Stimulated activated CD4-positive, alpha-beta T cell treated with anti-CD3 and anti-CD28 coated beads, TNF-alpha, amount 100 ng/mL, for 24 hours (primary cell): ENCODE results near the gene LRRC45.

Experiments used
- DNase-seq, 3 experiments: peaks; one replicate each; pipeline ENCODE4 v3.0.0-alpha.2; 2020; ENCODE audit warnings: low read depth in 3 of 3

Gene LRRC45

DNA sequence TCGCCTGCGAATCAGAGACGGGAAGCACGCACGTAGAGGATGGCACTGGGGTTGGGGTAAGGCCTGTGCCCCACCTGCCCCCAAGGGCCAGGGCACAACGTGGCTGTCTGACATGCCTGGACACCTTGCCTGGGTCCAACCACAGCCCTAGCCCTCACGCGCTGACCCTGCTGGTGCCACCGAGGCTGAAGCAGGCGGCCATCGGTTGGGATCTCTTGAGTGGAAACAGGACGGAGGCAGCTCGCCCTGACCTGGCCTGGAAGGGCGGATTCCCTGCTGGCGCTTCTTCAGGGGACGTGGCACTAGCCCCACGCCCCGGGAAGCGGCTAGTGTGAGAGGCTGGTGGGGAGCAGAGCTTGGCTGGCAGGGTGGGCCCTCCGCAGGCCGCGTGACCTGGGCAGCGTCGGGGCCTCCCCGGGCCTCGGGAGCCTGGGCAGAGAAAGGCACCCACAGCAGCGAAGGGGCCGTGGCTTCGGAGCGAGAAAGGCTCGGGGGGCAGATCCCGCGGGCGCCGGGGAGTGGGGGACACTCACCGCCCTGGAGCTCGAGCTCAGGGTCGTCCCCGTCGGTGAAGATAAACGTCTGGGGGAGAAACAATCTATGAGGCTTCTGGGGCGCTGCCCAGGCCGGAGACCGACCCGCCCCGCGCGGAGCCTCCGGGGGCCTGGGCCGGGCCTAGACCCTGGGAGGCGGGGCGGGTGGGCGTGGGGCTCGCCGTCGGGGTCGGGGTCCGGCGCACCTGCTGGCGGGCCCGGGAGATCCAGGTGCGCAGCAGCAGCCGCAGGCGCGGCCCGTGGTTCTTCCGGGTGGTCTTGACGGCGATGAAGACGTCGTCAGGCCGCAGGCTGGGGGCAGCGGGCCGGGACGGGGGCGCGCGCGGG is 27.9 kb downstream of the LRRC45 start:
- DNase-seq, result no peak

DNA sequence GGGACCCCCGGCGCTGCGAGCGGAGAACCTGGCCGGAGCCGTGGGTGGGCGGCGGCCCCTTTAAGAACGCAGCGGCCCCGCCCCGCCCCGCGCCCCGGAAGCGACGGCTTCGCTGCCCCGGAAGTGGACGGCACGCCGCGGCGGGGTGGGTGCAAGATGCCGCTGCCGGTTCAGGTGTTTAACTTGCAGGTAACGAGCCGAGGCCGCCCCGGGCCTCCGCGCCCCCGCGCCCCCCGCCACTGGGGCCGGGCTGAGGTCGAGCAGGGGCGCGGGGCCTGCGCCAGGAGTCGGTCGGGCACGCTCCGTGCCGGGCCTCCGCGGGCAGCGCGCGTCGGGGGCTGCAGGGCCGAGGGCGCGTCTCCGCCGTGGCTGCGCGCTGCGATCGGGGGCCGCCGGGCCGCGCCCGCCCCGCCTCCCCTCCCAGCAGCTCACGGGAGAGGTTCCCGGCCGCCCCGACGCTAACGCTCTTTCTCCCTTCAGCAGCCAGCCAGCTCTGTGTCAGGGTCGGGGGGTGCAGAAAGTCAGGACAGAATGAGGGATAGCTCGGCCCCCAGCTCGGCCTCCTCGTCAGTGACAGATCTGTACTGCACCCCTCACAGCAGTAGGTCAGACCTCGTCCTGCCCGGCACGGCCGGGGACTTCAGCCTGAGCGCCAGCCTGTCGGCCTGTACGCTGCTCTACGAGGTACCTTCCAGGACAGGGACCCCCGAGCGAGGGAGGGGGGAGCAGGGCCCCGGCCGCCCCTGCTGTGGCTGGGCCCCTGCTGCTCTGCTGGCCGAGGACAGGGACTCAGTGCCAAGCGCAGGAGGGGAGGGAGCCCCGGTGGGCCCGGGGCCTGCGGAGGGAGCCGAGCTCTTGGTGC is 28.9 kb downstream of the LRRC45 start, which contains the start of the genes GPS1 and RFNG:
TSS of gene GPS1 (plus strand) at position 123 of the 862 bp plus-strand sequence. CDS start at position 157, 34 bp downstream.
TSS of gene RFNG (minus strand) at position 36 of the 862 bp plus-strand sequence. CDS start 45 bp downstream, outside the sequence.
- peak; percentile 72 to 85 (median 72) for DNase-seq

DNA sequence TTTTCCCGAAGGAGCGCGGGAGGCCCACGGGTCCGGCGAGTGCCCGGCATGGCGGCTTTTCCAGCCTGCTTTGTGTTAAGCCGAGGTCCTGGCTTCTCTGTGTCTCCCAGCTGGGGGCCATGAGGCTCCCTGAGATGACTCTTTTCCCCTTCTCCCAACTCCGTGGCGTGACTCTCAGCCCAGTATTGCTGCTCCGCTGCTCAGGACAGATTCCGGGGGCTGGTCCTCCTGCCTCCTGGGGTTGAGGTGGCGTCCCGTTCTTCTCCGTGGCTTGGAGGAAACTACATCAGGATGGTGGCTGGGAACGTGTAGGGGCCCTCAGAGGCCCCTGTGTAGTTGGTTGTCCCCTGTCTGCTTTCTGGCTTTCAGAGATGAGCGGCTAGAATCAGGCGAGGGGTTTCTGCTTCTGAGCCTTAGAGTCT is 29.5 kb downstream of the LRRC45 start:
- no peak for DNase-seq

DNA sequence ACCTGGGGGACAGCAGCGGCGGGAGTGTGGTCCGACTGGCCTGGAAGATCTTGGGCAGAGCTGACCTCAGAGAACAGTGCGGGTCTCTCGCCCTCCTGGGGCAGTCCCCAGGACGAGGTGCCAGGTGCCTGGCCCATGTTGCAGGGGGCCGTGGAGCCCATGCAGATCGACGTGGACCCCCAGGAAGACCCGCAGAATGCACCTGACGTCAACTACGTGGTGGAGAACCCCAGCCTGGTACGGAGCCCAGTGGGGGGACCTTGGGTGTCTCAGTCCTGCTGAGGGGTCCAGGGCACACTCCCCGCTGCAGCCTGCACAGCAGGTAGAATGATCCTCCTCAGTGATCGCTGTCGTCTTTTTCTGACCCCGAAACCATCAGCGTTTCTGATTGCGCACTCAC is 30.0 kb downstream of the LRRC45 start:
- DNase-seq, result no peak

DNA sequence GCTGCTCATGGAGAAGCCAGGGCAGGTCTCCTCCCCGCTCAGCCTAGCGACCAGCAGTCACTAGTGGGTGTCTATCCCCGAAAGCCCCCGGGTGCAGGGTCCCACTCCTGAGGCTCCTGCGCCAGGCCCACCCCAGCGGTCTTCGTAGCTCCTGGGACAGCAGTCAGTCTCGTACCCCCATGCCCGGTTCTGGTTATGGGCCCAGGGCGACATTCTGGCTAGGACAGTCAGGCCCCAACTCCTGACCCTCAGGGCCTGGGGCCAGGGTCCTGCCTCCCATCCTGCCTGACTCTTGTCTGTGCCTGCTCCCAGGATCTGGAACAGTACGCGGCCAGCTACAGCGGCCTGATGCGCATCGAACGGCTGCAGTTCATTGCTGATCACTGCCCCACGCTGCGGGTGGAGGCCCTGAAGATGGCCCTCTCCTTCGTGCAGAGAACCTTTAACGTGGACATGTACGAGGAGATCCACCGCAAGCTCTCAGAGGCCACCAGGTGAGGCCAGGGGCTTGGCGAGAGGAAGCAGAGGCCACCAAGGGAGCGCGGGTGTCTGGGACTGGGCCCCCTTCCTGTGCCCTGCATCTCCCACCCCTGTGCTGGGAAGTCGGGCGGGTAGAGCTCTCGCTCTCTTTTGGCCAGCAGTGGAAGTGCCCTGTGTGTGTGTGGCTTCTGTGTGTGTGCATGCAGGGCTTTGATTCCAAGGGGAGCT is 30.6 kb downstream of the LRRC45 start:
- no peak for DNase-seq

DNA sequence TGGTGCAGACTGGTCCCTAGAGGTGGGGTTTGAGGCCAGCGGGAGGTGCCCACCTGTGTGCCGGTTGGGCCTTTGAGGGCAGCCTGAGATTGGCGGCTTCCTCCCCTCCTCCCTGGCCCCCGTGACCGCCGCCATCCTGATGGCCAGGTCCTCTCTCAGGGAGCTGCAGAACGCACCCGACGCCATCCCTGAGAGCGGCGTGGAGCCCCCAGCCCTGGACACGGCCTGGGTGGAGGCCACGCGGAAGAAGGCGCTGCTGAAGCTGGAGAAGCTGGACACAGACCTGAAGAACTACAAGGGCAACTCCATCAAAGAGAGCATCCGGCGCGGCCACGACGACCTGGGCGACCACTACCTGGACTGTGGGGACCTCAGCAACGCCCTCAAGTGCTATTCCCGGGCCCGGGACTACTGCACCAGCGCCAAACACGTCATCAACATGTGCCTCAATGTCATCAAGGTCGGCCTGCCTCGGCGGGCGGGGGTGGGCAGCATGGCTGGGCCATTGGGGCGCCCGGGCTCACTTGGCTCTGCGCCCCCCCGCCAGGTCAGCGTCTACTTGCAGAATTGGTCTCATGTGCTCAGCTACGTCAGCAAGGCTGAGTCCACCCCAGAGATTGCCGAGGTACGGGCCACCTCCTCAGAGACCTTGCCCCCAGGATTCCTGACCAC is 31.4 kb downstream of the LRRC45 start:
- no peak for DNase-seq

DNA sequence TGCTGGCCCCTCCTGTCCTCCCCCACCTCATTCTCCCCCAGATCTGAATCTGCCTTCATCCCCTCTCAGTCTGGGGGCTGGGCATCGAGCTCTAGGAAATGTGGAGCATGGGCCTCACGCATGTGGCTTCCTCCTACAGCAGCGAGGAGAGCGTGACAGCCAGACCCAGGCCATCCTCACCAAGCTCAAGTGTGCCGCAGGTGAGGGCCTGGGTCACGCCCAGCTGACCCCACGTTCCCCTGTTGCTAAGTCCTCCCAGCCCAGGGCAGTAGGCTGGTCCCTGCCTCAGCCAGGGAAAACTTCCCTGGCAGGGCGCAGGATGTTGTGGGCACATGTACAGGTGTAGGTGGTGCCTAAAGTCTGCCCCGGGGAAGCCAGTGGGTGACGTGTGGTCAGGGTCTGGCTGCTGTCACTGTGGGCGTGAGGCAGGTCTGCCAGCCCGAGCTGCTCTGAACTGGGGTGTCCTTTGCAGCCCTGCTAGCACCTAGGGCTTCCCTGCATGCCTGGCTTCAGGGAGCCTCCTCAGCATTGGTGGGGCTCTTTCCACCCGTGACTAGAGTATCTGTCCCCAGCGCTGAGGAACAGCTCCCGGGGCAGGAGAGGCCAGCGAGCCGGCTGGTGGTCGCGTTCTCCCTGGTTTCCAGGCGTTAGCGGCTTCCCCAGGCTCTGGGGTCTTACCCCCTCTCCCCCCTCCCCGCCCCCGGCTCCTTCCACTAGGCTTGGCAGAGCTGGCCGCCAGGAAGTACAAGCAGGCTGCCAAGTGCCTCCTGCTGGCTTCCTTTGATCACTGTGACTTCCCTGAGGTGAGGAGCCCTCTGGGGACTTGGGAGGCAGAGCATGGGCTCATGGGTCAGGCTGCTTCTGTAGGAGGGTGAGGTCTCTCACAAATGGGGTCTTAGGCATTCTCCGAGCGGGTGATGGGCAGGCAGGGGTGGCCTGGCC is 32.2 kb downstream of the LRRC45 start:
- no peak for DNase-seq

DNA sequence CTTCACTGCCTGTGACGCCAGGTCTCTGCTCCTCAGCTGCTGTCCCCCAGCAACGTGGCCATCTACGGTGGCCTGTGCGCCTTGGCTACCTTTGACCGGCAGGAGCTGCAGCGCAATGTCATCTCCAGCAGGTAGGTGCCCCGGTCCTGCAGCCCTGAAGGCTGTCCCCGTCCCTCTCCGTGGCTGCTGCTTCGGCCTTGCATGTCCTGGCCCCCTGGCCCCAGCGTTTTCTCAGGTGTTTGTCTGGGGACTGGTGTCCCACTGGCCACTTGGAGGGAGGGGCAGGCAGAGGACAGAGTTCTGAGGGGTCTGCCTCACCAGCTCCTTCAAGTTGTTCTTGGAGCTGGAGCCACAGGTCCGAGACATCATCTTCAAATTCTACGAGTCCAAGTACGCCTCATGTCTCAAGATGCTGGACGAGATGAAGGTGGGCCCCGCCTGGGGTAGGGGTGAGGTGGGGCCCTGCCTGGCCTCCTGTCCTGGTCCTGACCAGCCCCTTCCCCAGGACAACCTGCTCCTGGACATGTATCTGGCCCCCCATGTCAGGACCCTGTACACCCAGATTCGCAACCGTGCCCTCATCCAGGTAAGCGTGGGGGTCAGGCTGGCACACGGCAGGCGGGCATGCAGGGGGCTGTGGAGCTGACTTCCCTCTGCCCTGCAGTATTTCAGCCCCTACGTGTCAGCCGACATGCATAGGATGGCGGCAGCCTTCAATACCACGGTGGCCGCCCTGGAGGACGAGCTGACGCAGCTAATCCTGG is 33.0 kb downstream of the LRRC45 start:
- no peak for DNase-seq

DNA sequence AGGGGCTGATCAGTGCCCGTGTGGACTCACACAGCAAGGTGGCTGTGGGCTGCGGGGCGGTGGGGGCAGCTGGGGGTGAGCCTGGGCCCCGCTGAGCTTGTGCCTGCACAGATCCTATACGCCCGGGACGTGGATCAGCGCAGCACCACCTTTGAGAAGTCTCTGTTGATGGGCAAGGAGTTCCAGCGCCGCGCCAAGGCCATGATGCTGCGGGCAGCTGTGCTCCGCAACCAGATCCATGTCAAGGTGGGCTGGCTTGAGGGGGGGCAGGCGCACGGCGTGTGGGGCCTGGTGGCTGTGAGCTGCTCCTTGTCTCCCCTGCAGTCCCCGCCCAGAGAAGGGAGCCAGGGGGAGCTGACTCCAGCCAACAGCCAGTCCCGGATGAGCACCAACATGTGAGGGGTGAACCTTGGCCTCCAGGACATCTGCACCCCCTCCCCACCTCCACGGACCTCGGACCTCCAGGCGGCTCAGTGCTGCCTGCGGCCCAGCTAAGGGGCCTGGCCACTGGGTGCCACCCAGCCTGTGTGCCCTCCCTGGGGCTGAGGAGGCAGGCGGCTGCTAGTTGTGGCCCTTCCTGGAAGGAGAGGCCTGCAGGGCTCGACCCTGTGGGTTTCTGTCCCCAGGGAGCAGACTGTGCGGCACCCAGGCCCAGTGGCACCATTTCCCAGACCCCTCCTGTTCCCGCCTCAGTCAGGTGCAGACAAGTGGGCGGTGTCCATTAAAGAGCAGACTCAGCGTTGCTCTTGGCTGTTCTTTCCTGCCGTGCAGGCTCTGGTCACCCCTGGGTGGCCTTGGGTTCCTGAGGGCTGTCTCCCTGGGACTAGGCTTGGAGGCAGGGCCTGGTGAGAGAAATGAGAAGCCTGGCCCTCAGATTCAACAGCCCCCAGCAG is 33.9 kb downstream of the LRRC45 start:
- DNase-seq, result no peak

DNA sequence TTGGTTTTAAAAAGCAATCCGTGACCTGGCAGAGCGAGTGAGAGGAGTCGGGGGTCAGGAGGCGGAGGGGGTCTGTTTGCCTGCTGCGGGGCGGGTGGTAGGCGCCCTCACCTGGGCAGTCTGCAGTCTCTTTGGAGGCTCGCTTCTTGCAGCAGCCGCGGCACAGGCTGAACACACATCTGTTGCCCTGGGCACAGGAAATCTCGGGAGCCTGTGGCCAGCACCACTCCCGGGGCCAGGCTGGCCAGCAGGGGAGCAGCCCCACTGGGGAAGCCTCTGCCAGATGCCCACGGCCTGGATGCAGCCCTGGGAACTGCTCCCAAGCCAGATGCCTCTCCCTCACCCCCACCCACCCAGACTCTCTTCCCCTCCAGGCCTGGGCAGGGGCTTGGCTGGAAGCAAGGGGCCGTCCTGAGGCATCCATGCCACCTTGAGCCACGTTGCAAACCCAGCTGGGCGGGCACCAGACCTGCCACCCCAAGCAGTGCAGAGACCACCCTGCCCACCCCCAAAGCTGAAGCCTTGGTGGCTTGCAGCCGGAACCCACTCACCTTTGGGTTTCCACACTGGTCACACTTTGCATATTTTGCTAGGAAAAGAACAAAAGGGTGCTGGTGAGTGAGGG is 35.2 kb downstream of the LRRC45 start:
- no peak for DNase-seq

DNA sequence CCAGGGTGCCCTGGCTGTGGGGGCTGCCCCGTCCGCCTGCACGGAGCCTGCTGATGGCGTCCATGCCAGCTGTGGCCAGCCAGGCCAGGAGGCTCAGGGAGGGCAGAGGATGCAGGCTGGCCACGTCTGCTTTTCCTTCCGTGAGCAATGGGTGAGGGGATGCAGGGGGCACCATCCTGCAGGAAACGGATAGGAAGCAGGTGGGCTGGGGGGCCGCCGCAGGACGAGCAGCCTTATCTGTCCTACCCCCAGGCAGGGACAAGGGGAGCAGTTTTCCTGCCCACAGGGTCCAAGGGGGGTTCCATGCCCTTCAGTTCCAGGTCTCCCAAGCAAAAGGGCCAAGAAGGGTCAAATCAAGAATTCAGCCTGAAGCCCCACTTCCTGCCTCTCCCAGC is 35.7 kb downstream of the LRRC45 start:
- no peak for DNase-seq

DNA sequence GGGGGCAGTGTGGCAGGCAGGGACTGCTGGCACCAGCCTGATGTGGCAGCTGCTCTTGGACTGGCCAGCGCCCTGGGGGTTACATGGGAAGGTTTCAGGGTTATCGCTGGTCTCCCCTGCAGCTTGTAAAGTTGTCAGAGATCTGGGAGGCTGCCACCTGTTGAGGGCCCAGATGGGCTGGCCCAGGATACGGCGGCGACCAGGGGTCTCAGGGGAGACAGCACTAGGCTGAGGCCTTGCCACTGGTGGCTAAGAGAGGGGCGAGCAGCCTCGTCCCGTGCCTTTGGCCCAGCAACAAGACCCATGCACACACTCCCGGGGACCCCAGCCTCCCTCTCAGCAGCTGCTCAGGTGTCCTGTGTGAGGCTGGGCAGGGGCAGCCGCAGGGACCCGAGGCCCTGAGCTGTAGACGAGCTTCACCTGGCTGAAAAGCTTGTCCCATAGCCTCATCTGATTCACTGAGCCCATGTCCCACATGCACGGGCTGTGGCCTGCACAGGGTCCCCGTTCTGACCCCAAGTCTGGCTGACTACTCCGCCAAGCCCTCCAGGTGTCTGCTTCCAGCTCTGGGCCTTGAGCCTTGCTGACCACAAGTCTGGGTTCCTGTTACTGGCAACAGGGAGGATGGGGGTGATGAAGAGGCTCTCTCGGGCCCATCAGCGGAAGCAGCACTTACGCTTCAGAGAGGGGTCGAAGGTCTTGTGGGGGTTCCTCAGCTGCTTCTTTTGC is 36.3 kb downstream of the LRRC45 start:
- DNase-seq, result no peak

DNA sequence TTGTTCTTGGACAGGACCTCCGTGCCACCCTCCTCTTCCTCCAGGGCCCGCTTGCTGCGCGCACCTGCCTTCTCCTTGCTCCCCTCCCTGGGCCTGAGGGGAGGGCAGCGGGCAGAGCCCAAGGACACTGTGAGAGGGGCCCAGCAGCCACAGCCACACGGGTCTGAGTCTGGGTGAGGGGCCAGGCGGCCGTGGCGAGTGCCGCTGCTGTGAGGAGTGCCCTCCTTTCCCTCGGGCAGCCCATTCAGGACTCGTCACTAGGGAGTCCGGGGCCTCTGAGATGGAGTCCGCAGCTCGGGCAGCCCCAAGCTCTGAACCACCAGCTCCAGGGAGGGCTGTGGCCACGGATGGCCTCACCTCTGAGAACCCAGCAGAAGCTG is 36.9 kb downstream of the LRRC45 start:
- DNase-seq, result no peak

DNA sequence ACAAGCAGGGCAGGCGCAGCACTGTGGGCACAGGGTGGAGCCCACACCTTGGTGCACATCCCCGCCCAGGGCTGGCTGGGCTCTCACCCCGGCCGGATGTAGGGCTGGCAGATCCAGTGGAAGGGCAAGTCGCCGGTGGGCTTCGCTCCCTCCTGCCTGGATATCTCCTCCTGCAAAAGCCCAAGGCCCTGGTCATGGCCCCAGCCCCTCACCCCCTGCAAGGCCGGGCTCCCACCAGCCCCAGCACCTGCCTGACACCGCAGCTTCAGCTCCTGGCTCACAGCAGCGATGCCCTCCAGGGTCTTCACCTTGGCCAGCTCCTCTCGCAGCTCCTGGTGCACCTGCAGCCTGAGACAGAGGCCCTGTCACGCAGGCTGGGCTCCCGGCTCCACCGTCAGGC is 37.5 kb downstream of the LRRC45 start:
- DNase-seq, result no peak

DNA sequence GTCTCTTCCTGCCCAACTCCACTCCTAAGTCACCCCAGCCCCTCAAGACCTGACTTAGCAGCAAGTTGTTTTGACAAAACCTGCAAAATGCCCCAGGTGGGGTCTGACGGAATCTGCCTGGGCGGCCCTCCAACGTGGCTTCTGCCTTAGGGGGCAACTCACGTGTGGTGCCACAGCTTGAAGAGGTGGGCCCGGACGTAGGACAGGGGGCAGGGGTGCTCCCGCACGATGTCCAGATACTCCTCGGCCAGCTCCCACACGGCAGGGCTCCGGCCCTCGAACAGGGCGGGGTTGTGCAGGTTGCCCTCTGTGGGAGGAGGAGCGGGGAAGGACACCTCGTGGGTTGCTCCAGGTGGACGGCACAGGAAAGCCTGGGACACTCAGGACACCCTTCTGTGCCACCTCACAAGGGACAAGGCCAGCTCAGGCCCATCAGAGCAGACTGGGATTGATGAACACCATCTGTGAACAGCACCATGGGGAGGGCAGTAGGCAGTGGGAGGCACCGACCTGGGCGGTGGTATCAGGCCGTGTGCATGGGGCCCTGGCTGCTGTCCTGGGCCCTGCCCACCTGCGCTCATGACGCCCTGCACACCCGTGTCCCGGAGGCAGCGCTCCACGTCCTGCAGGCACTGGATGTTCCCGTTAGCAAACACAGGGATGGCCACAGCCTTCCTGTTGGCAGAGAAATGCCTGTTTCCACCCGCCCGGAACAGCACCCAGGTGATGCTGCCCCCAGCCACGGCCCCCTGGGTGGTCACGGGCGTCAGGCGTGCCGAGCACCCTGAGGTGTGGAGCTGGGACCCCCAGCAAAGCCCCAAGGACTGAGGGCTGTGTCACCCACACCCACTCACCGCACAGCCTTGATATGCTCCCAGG is 38.2 kb downstream of the LRRC45 start:
- DNase-seq, result no peak
